Mucosa of stomach (tissue), 1 donor: Measurements from ENCODE around the gene POLDIP3.
"Not testable (repeated sequence)": the region's sequence is repeated elsewhere in the genome, so short reads cannot be mapped to it uniquely, and the experiment has no call there.

Experiments used
- H3K27me3 ChIP-seq: one replicate; pipeline ENCODE4 v1.7.0; 2013; ENCODE audit warnings: mild to moderate bottlenecking, low read length; ENCODE audit not compliant: control insufficient read depth, insufficient read depth
- H3K36me3 ChIP-seq: one replicate; pipeline ENCODE4 v1.7.0; 2013; ENCODE audit warnings: low read length; ENCODE audit not compliant: control insufficient read depth, insufficient read depth
- H3K4me1 ChIP-seq: one replicate; pipeline ENCODE4 v1.7.0; 2013; ENCODE audit warnings: mild to moderate bottlenecking, low read length; ENCODE audit not compliant: control insufficient read depth, insufficient read depth
- H3K4me3 ChIP-seq: one replicate; pipeline ENCODE4 v1.7.0; 2013; ENCODE audit warnings: low read length
- H3K9ac ChIP-seq: one replicate; pipeline ENCODE4 v1.7.0; 2013; ENCODE audit warnings: mild to moderate bottlenecking, low read length, moderate library complexity
- H3K9me3 ChIP-seq: one replicate; pipeline ENCODE4 v1.7.0; 2013; ENCODE audit warnings: mild to moderate bottlenecking, low read length, moderate library complexity; ENCODE audit not compliant: control insufficient read depth
- donor health status: Pancreatic carcinoma.

Gene POLDIP3

DNA sequence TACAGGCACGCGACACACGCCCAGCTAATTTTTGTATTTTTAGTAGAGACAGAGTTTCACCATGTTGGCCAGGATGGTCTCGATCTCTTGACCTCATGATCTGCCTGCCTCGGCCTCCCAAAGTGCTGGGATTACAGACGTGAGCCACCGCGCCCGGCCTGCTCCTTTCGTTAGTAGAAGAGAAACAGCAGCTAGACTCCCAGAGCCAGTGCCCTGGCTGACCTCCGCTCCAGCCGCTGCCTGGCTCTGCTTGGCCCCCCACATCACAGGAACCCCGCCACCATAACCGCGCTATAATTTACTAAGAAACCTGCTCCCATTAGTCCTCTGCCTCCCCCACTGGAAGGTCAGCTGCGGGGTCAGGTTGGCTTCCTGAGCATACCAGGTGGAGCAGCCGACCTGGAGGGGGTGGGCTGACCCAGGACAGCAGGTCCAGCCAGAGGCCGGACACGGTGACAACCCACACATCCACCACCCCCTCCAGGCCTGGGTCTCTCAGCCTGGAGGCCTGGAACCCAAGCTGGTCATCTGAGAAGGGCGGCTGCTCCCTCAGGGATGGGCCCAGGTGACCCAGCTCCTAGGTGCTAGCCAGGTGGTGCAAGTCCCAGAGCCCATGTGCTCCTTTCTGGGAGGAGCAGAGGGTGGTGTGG is 7.5 kb upstream of the POLDIP3 start:
- H3K27me3 ChIP-seq, result no peaks in the 10 kb centered on the region
- H3K36me3 ChIP-seq, result peaks cover 13% of the 10 kb centered on the region
- peaks cover 13% of the 10 kb centered on the region for H3K4me1 ChIP-seq
- H3K9me3 ChIP-seq, result no peaks in the 10 kb centered on the region
- H3K9ac ChIP-seq, result no peak overlapping the region
- H3K4me3 ChIP-seq, result no peak overlapping the region

DNA sequence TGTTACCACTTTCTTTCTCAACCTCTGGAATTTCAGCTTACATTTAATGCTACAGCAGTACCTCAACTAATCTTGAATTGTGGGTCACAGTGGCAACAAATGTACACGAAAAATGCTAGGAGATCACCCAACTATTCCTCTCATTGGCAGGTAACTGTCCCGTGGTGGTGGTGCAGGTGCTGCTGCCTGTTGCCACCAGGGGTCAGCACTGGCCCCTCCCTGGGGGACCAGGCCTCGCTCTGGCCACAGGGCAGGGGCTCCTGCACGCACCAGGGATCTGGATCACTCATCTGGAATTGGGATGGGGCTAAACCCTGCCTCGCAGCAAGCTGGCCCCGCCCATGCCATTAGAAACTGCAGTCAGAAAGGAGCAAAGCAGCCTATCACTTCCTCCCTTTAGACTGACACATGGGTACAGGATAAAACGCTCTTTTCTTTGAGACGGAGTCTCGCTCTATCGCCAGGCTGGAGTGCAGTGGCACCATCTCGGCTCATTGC is 6.9 kb upstream of the POLDIP3 start:
- Histone ChIP-seq H3K9ac (no peak overlapping the region), H3K4me3 (no peak overlapping the region), H3K4me1 (peaks cover 13% of the 10 kb centered on the region), H3K9me3 (no peaks in the 10 kb centered on the region), H3K36me3 (peaks cover 7% of the 10 kb centered on the region), H3K27me3 (no peaks in the 10 kb centered on the region)

DNA sequence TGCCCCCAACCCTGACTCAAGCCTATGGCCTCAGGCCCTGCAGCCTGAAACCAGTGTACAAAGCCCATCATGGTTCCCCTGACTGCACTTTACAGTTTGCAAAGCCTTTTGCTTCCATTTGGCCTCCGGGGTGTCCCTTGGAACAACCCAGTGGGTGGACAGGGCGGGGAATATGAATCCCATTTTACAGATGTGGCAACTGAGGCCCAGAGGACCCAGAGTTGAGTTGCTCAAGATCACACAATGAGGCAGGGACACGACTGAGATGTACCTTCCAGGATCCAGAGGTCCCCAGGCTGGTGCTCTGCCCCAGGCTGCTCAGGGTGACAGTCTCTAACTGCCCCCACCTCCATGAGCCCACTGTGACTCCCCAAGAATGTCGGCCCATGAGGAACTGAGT is 5.4 kb upstream of the POLDIP3 start:
- H3K4me3 ChIP-seq, result no peak overlapping the region
- no peaks in the 10 kb centered on the region for H3K27me3 ChIP-seq
- H3K9me3 ChIP-seq, result no peaks in the 10 kb centered on the region
- H3K36me3 ChIP-seq, result peaks cover 7% of the 10 kb centered on the region
- no peak overlapping the region for H3K9ac ChIP-seq
- H3K4me1 ChIP-seq, result peaks cover 22% of the 10 kb centered on the region

DNA sequence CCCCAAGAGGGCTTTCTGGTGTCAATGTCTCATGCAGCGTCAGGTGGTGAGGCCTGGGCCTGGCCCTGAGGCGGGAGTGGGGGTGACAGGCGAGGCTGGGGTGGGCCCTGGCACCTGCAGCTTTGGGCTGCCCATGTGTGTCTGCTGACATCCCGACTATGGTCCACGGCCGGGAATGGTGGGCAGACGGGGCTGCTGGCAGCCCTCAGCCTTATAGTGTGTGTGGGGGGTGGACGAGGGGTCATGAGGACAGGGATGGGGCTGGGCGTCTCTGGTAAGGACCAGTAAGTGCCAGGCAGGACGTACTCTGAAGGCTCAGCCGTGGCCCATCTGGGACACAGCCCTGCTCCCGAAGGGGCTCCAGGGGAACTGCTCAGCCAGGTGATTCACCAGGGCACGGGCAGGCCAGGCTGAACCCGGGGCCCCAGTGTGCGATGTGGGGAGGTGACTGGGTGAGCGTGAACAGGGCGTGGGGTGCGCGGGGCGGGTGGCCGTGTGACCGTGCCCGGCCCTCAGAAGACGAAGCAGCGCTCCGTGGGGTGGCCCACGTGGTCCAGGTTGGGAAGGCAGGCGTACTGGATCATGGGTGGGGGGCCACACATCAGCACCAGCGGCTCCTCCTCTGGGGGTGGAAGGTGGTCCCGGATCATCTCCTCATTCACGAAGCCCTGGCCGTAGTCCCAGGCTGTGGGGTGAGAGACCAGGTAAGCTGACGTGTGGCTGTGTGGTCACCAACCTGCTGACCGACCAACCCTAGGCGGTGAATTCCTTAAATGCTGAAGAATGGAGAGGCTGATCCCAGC is 4.8 kb upstream of the POLDIP3 start:
- H3K4me3 ChIP-seq, result no peak overlapping the region

DNA sequence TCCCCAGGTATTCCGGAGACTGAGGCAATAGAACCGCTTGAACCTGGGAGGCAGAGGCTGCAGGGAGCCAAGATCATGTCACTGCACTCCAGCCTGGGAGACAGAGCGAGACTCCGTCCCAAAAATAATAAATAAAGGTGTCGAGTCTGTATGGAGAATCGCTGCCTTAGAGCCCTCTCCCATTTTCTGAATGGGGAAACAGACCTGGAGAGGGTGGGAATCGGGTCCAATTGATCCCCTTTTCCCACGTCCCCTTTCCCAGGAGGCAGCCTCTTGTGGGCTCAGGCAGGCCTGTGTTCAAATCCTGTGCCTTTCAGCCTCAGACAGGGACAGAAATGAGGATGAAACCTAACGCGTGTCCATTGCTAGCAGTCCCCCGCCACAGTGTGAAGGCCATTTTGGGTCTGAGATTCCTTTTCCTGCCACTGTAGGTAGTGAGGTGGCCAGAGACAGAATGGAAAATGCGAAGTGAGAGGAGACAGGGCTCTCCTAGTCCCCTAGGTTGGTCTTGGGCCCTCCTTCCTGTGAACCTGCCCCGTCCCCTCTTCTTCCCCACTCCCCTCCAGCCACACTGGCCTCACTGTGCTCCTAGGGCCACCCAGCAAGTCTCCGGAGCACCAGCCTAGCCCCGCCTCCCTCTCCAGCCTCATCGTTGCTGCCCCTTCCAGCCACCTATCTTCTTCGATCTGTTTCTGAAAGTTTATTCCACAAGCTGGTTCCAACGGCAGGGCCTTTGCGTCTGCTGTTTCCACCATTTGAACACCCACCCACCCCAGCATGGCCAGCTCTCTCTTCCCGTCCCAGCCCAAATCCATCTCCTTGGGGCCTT is 2.7 kb upstream of the POLDIP3 start:
- H3K4me3 ChIP-seq, result no peak overlapping the region
- H3K27me3 ChIP-seq, result no peaks in the 10 kb centered on the region
- H3K9me3 ChIP-seq, result no peaks in the 10 kb centered on the region
- H3K4me1 ChIP-seq, result peaks cover 27% of the 10 kb centered on the region
- H3K9ac ChIP-seq, result peak overlapping the region; percentile 25
- peaks cover 1% of the 10 kb centered on the region for H3K36me3 ChIP-seq

More for the DNA sequence above, 4.8 kb upstream of the POLDIP3 start:
- Histone ChIP-seq H3K36me3 (peaks cover 7% of the 10 kb centered on the region), H3K4me1 (peaks cover 22% of the 10 kb centered on the region), H3K27me3 (no peaks in the 10 kb centered on the region), H3K9ac (no peak overlapping the region), H3K9me3 (no peaks in the 10 kb centered on the region)

DNA sequence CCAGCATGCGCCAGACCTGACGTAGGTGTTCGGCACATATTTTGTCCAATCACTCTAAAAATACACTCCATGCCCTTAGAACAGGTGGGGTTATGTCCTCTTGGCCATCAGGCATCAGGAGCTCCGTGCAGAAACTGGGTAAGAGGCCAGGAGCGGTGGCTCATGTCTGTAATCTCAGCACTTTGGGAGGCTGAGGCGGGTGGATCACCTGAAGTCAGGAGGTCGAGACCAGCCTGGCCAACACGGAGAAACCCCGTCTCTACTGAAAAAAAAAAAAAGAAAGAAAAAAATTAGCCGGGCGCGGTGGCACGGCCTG is 1.1 kb upstream of the POLDIP3 start:
- H3K9ac ChIP-seq, result peak overlapping the region; percentile 94

DNA sequence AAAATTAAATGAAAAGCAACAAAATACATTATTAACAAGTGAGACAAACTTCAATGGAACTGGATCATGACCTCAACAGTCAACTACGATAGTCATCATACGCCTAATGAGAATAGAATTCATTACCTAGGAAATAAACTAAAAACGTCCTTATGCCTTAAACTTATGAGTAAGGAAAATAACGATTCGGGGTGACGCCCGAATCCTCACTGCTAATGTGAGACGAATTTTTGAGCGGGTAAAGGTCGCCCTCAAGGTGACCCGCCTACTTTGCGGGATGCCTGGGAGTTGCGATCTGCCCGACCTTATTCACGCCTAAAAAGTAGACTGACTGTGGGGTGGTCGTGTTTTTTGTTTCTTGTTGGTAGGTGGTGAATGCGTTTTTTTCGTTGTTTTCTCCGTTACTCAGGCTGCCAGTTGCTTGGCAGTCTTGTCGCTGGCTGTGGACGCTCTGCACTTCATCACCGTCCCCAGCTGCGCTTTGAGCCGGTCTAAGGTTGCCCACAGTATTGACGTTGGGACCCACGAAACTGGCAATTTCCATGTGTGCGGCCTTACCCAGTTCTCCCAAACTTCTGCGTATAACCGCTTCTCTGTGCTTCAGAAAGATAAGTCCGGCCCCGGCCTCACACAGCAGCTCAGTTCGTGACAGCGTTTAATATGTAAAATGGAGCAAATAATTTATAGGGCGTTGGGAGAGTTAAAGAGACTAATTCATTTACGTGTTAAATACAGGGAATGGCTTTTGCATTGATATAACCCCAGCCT is 593 bp upstream of the POLDIP3 start:
- H3K4me3 ChIP-seq, result no peak overlapping the region
- H3K27me3 ChIP-seq, result no peaks in the 10 kb centered on the region
- H3K9me3 ChIP-seq, result no peaks in the 10 kb centered on the region
- H3K4me1 ChIP-seq, result peaks cover 46% of the 10 kb centered on the region
- H3K9ac ChIP-seq, result peak overlapping the region; percentile 94
- no peaks in the 10 kb centered on the region for H3K36me3 ChIP-seq

More for the DNA sequence above, 1.1 kb upstream of the POLDIP3 start:
- H3K4me1 ChIP-seq, result peaks cover 41% of the 10 kb centered on the region
- H3K9me3 ChIP-seq, H3K4me3 ChIP-seq, H3K27me3 ChIP-seq, H3K36me3 ChIP-seq: not testable (repeated sequence)

DNA sequence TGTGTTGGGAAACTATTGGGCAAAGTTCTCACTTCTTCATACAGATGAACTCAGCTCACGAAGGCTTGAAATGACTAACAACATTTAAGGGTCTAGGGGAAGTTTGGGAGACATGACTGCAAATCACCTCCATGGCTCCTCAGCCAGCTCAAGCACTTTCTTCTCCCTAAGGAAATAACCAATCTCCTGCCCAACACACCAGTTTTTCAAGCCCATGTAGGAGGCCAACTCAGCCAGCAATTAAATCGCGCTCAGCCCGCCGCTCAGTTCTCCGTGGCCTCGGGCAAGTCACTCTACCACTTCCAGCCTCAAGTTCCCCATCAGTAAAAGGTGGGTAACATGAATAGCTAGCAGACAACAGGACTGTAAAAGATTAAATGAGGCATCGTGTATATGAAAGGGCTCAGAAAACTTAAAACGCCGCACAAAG is 796 bp downstream of the POLDIP3 start:
- Histone ChIP-seq H3K27me3 (no peaks in the 10 kb centered on the region), H3K36me3 (no peaks in the 10 kb centered on the region), H3K4me3 (peak overlapping the region; percentile 72), H3K4me1 (peaks cover 59% of the 10 kb centered on the region), H3K9ac (peak overlapping the region; percentile 94), H3K9me3 (no peaks in the 10 kb centered on the region)

DNA sequence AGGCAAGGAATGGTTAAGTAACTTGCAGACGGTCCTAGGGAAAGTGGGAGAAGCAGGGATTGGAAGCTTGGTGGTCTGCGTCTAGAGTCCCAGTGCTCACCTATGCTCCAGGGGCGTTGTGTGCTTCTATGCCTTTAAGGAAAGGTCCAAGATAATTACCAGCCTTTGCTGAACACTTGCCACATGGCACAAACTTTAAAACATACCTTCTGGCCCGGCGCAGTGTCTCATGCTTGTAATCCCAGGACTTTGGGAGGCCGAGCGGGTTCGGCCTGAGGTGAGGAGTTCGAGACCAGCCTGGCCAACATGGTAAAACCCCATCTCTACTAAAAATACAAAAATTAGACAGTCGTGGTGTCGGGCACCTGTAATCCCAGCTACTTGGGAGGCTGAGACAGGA is 2.3 kb downstream of the POLDIP3 start:
- Histone ChIP-seq H3K9me3 (no peaks in the 10 kb centered on the region), H3K4me3 (no peak overlapping the region), H3K36me3 (no peaks in the 10 kb centered on the region), H3K4me1 (peaks cover 58% of the 10 kb centered on the region), H3K27me3 (no peaks in the 10 kb centered on the region), H3K9ac (peak overlapping the region; percentile 94)

DNA sequence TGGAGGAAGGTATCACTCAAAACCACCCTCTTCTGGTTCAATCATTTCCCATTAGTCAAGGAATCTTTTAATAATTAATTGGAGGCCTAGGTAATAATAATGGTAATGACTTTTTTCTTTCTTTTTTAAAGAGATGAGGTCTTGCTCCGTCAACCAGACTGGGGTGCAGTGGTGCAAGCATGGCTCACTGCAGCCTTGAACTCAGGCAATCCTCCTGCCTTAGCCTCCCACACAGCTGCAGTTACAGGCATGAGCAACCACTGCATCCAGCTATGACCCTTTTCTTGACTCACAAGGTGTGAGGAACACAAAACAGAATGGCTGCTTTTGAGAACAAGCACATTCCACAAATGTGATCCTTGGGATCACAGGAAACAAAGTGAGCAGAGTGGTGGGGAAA is 3.6 kb downstream of the POLDIP3 start:
- Histone ChIP-seq H3K36me3 (no peaks in the 10 kb centered on the region), H3K9ac (peak overlapping the region; percentile 19), H3K27me3 (no peaks in the 10 kb centered on the region), H3K4me1 (peaks cover 57% of the 10 kb centered on the region), H3K9me3 (no peaks in the 10 kb centered on the region), H3K4me3 (no peak overlapping the region)

DNA sequence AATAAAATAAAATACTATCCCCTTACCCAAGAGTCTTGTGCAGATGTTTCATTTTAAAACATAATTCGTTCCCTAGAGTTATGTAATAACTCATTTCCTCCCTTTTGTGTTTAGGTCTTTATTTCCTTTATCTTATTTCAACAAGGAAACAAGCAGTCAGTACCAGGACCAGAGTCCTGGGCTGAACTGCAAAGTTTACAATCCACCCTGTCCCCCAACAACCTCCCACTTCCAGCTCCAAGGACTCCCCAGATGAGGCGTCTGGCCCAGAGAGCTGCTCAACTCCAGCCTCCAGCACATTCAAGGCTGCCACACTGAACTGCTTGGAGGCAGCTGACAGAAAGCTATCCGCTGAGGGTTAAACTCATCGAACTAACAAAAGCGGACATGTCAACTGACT is 4.5 kb downstream of the POLDIP3 start:
- Histone ChIP-seq H3K27me3 (no peaks in the 10 kb centered on the region), H3K4me3 (no peak overlapping the region), H3K9me3 (no peaks in the 10 kb centered on the region), H3K9ac (peak overlapping the region; percentile 19), H3K36me3 (no peaks in the 10 kb centered on the region), H3K4me1 (peaks cover 53% of the 10 kb centered on the region)
